ENCODE results near the gene ITGA3. TPM values are rescaled to one million over a fixed set of nuclear protein-coding genes. Genes with fewer than 3 reads are reported as not detected.

Gene ITGA3
- polyA plus RNA-seq, 2 of the 4 experiments (the other 2 are of a cell fraction), result 141 to 268 TPM

DNA sequence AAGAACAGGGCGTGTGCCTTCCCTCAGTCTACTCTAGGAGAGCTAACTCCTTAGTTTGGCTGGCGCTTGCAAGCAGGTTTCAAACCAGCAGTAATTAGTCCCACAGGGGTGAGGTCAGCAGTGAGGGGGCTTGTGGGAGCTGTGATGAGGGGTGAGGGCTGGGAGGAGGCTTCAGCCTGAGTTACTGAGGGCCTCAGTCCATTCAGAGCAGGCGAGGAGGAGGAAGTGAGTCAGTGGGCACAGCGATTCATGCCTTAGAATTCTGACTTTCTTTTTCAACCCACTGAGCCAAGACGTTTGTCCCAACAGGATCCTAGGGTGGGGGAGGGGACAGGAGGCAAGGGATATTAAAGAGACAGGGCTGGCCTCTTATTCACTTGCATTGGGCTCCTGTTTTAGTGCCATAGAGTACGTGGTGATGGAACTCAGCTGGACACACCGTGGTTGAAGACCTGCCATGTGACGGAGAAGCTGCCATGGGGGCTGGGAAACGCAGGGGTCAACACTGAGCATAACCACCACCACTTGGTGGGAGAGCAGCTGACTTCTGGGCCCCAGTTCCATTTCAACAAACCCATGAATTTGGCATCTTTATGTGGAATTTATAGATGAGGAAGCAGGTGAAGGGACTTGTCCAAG lies 8.3 kb upstream of the ITGA3 start:
- TF ChIP-seq, protein P1, sequence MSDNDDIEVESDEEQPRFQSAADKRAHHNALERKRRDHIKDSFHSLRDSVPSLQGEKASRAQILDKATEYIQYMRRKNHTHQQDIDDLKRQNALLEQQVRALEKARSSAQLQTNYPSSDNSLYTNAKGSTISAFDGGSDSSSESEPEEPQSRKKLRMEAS (IDR thresholded peaks at IDR 0.05), result peak; percentile 53; the same call in 1 of the 2 replicates
- TF ChIP-seq NFE2L2 (conservative IDR thresholded peaks at IDR 0.05; ENCODE audit: low read length) (0 out of 2 replicates have a peak, but pooled peaks have one; percentile 1), NR3C1 (IDR thresholded peaks at IDR 0.05) (no peak)
- TF ChIP-seq, protein P2, sequence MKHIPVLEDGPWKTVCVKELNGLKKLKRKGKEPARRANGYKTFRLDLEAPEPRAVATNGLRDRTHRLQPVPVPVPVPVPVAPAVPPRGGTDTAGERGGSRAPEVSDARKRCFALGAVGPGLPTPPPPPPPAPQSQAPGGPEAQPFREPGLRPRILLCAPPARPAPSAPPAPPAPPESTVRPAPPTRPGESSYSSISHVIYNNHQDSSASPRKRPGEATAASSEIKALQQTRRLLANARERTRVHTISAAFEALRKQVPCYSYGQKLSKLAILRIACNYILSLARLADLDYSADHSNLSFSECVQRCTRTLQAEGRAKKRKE (CRISPR knock-in tag; IDR thresholded peaks at IDR 0.05; ENCODE audit: low read depth), result no peak
- Histone ChIP-seq H3K27ac (peak overlapping the region; percentile 64 to 92), H3K4me3 (no peak overlapping the region), H3K4me2 (peak overlapping the region; percentile 46), H3K4me1 (peaks cover 92% of the 10 kb centered on the region), H3K9me3 (no peaks in the 10 kb centered on the region)
- peak in 1 of 2 experiments; percentile 5; a peak in 1 of 6 replicates for ATAC-seq
- CTCF ChIA-PET, result interaction anchor here (0.6 to 7.0 kb wide), 10 partner anchors 8 to 49 kb away, joined by 3 to 63 read pairs (median 6); partner anchors contain the start of genes ITGA3 and PDK2
- FAIRE-seq, result no peak
- peak in 1 of 2 experiments; percentile 49 for DNase-seq (ENCODE audit: low read depth in 1 of 2, low spot score in 1 of 2)
- POLR2A ChIA-PET, result interaction anchor here (1.2 to 1.7 kb wide), 2 partner anchors 15 to 19 kb away, joined by 6 to 11 read pairs; no protein-coding TSS in a partner anchor
- WGBS (ENCODE audit: missing lambda C conversion rate), result 49% methylated on average over 9 of the region's 9 CpGs

DNA sequence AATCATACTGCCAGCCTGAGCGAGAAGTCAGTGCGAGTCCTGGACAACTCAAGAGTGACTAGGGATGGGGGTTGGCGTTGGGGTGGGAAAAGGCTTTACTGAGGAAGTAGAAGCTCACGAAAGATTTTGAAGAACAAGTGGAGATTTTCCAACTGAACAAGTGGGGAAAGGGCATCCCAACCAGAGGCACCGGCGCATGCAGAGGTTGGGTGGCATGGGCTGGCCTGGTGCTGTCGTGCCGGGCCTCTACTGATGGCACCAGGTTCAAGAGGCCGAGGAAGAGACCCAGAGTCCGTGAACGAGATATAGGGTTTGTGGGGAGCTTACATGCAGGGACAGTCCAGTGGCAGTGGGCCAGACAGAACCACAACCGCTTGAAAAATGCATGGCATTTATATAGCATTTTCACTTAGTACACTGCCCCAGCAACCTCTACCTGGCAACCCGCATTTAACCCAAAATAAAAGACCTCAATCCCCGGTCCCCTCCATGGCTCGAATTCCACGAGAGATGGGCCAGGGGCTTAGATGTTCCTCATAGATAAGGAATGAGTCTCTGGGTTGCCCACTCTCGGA lies 7.7 kb upstream of the ITGA3 start:
- POLR2A ChIA-PET, result interaction anchor here (1.2 to 1.7 kb wide), 2 partner anchors 14 to 20 kb away, joined by 6 to 11 read pairs; no protein-coding TSS in a partner anchor

DNA sequence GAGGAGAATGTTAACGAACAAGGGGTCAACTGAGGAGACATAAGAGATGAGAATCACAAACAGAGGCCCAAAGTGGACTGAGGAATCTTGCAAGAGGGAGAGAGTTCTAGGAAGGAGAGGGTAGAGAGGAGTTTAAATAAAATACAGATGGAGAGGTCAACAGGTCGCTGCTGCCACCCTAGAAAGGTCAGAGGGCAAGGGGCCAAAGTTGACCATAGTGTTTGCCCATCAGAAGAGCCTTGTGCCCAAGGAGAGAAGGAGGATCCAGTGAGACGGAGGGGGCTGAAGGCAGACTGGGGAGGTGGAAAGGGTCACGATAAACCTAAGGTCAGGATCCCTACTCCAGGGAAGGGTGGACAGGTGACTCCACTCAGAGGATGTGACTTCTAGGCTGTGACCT lies 6.9 kb upstream of the ITGA3 start:
- ATAC-seq, result no peak
- CTCF ChIA-PET, result interaction anchor here (1.3 to 22.1 kb wide), 5 partner anchors 6 to 47 kb away, joined by 6 to 285 read pairs (median 8); partner anchors contain the start of genes ITGA3 and PDK2
- peak overlapping the region; percentile 92 to 97; a peak in 5 of 6 replicates for H3K27ac ChIP-seq
- H3K4me2 ChIP-seq, result no peak overlapping the region
- no peak overlapping the region for H3K4me3 ChIP-seq
- 88% methylated on average over 4 of the region's 4 CpGs for WGBS (ENCODE audit: missing lambda C conversion rate)
- POLR2A ChIA-PET, result interaction anchor here (1.7 kb wide), 1 partner anchor 21 kb away, joined by 11 read pairs; no protein-coding TSS in a partner anchor
- H3K4me1 ChIP-seq, result peaks cover 96% of the 10 kb centered on the region
- no peak for DNase-seq (ENCODE audit: low read depth in 1 of 2, low spot score in 1 of 2)
- no peaks in the 10 kb centered on the region for H3K9me3 ChIP-seq
- no peak for FAIRE-seq
- no peak for TF ChIP-seq HDAC2 (IDR thresholded peaks at IDR 0.05)
- TF ChIP-seq, protein P3, sequence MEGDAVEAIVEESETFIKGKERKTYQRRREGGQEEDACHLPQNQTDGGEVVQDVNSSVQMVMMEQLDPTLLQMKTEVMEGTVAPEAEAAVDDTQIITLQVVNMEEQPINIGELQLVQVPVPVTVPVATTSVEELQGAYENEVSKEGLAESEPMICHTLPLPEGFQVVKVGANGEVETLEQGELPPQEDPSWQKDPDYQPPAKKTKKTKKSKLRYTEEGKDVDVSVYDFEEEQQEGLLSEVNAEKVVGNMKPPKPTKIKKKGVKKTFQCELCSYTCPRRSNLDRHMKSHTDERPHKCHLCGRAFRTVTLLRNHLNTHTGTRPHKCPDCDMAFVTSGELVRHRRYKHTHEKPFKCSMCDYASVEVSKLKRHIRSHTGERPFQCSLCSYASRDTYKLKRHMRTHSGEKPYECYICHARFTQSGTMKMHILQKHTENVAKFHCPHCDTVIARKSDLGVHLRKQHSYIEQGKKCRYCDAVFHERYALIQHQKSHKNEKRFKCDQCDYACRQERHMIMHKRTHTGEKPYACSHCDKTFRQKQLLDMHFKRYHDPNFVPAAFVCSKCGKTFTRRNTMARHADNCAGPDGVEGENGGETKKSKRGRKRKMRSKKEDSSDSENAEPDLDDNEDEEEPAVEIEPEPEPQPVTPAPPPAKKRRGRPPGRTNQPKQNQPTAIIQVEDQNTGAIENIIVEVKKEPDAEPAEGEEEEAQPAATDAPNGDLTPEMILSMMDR (IDR thresholded peaks at IDR 0.05), result no peak
- no peak for TF ChIP-seq SREBF2 (IDR thresholded peaks at IDR 0.05)
- no peak for TF ChIP-seq TP53 (CRISPR knock-in tag; IDR thresholded peaks at IDR 0.05)
- TF ChIP-seq CBX8 (IDR thresholded peaks at IDR 0.05), result no peak
- no peak for TF ChIP-seq TFCP2L1 (CRISPR knock-in tag; IDR thresholded peaks at IDR 0.05)
- TF ChIP-seq HOXA7 (CRISPR knock-in tag; IDR thresholded peaks at IDR 0.05), result no peak
- TF ChIP-seq SMC3 (IDR thresholded peaks at IDR 0.05), result no peak
- TF ChIP-seq NR3C1 (IDR thresholded peaks at IDR 0.05), result no peak
- TF ChIP-seq, protein P4, sequence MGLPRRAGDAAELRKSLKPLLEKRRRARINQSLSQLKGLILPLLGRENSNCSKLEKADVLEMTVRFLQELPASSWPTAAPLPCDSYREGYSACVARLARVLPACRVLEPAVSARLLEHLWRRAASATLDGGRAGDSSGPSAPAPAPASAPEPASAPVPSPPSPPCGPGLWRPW (IDR thresholded peaks at IDR 0.05), result no peak
- TF ChIP-seq, protein P5, sequence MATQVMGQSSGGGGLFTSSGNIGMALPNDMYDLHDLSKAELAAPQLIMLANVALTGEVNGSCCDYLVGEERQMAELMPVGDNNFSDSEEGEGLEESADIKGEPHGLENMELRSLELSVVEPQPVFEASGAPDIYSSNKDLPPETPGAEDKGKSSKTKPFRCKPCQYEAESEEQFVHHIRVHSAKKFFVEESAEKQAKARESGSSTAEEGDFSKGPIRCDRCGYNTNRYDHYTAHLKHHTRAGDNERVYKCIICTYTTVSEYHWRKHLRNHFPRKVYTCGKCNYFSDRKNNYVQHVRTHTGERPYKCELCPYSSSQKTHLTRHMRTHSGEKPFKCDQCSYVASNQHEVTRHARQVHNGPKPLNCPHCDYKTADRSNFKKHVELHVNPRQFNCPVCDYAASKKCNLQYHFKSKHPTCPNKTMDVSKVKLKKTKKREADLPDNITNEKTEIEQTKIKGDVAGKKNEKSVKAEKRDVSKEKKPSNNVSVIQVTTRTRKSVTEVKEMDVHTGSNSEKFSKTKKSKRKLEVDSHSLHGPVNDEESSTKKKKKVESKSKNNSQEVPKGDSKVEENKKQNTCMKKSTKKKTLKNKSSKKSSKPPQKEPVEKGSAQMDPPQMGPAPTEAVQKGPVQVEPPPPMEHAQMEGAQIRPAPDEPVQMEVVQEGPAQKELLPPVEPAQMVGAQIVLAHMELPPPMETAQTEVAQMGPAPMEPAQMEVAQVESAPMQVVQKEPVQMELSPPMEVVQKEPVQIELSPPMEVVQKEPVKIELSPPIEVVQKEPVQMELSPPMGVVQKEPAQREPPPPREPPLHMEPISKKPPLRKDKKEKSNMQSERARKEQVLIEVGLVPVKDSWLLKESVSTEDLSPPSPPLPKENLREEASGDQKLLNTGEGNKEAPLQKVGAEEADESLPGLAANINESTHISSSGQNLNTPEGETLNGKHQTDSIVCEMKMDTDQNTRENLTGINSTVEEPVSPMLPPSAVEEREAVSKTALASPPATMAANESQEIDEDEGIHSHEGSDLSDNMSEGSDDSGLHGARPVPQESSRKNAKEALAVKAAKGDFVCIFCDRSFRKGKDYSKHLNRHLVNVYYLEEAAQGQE (IDR thresholded peaks at IDR 0.05), result no peak
- TF ChIP-seq KDM5A (IDR thresholded peaks at IDR 0.05), result no peak
- no peak for TF ChIP-seq FOXS1 (CRISPR knock-in tag; IDR thresholded peaks at IDR 0.05)
- TF ChIP-seq, protein P6, sequence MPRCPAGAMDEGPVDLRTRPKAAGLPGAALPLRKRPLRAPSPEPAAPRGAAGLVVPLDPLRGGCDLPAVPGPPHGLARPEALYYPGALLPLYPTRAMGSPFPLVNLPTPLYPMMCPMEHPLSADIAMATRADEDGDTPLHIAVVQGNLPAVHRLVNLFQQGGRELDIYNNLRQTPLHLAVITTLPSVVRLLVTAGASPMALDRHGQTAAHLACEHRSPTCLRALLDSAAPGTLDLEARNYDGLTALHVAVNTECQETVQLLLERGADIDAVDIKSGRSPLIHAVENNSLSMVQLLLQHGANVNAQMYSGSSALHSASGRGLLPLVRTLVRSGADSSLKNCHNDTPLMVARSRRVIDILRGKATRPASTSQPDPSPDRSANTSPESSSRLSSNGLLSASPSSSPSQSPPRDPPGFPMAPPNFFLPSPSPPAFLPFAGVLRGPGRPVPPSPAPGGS (IDR thresholded peaks at IDR 0.05), result no peak

More for the DNA sequence above, 7.7 kb upstream of the ITGA3 start:
- 90% methylated on average over 17 of the region's 17 CpGs for WGBS (ENCODE audit: missing lambda C conversion rate)
- Histone ChIP-seq H3K27ac (peak overlapping the region; percentile 64 to 92; a peak in 4 of 6 replicates), H3K4me1 (peaks cover 96% of the 10 kb centered on the region), H3K4me3 (no peak overlapping the region), H3K9me3 (no peaks in the 10 kb centered on the region), H3K4me2 (no peak overlapping the region; the same call in 2 of the 3 replicates)
- ATAC-seq (no peak), FAIRE-seq (no peak), DNase-seq (ENCODE audit: low read depth in 1 of 2, low spot score in 1 of 2) (no peak)
- TF ChIP-seq TP53 (CRISPR knock-in tag; IDR thresholded peaks at IDR 0.05), result no peak
- TF ChIP-seq KDM1A (IDR thresholded peaks at IDR 0.05; ENCODE audit: low read depth), result no peak
- TF ChIP-seq GATA3 (IDR thresholded peaks at IDR 0.05; ENCODE audit: borderline replicate concordance), result no peak
- TF ChIP-seq NR3C1 (IDR thresholded peaks at IDR 0.05), result no peak
- no peak for TF ChIP-seq BHLHE40 (IDR thresholded peaks at IDR 0.05; ENCODE audit: low read depth, low read length)
- TF ChIP-seq, protein P4 (IDR thresholded peaks at IDR 0.05), result no peak
- TF ChIP-seq, protein P6 (IDR thresholded peaks at IDR 0.05), result no peak
- no peak for TF ChIP-seq RCOR1 (IDR thresholded peaks at IDR 0.05; ENCODE audit: low read depth, low read length)
- TF ChIP-seq KDM5A (IDR thresholded peaks at IDR 0.05), result no peak
- CTCF ChIA-PET, result interaction anchor here (0.7 to 7.0 kb wide), 9 partner anchors 7 to 50 kb away, joined by 3 to 63 read pairs (median 8); partner anchors contain the start of genes ITGA3 and PDK2

Measured in A549 (cell line).